NCI-H510A (cell line): ENCODE measurements around the gene WNT9B.

ENCODE experiments used
- DNase-seq: peaks from one replicate; lab custom pipeline; 2025; lab: John Stamatoyannopoulos, UW

Gene WNT9B

GRCh38 chr17:46853896-46854444 is 2.6 kb downstream of the WNT9B start:
- no peak for DNase-seq

GRCh38 chr17:46854515-46854914 is 3.1 kb downstream of the WNT9B start:
- DNase-seq, result no peak

- DNase-seq, result no peak
These were observed 3.6 kb downstream of the WNT9B start for GRCh38 chr17:46854948-46855347.

- DNase-seq, result no peak
These were observed 6.2 kb downstream of the WNT9B start for GRCh38 chr17:46857600-46857999.

DNA sequence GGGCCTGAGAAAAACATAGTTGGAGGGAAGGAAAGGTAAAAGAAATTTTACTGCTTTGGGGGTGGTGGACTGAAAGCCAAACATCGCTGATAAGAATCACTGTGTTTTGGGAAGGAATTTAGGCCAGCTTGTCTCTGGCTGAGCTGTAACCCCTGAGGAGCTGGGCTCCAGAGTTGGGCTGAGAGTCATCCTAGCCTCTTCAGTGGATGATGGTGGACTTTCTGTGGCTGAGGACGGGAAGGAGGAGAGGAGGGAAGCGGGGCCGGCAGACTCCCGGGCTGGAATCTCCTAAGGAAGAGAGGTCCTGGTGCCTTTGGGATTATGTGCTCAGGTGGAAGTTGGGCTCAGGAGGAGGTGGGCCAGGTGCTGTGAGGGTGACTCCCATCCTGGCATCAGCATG is 8.6 kb downstream of the WNT9B start:
- DNase-seq, result no peak

- no peak for DNase-seq
These were observed 11.6 kb downstream of the WNT9B start for GRCh38 chr17:46862949-46863348.

- DNase-seq, result no peak
These were observed 12.2 kb downstream of the WNT9B start for GRCh38 chr17:46863383-46864121.

GRCh38 chr17:46865100-46865499 is 13.7 kb downstream of the WNT9B start:
- no peak for DNase-seq

DNA sequence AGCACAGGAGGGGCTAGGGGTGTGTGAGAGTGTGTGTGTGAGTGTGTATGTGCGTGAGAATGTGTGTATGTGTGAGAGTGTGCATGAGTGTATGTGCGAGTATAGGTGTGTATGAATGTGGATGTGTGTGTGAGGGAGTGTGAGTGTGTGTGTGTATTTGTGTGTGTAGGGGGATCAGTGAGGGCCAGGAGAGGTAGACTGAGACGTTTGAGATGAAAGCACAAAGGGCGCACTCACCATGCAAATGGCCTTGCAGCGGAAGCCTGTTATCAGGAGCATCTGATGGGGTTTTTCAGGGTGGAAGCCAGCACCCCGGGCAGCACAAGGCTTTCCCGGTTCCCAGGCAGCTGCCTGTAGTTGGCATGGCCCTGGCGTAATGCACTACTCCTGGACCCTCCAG is 14.9 kb downstream of the WNT9B start:
- no peak for DNase-seq

DNA sequence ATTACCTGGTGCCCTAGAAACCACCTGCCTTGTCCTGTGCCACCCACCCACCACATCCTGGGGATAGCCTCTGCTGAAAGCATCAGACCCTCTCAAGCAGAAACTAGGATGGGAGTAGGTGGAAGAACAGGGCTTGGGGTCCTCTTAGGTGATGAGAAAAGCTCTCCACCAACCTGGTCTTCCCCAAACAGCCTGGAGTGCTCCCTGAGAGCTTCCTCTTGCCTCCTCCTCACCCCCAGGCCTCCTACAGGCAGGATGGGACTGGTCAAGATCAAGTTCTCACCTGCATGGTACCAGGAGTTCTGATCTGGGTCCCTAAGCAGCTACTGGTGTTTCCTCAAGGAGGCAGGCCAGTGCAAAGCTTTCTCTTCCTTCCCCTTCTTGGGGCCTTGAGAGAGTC is 15.4 kb downstream of the WNT9B start:
- DNase-seq, result no peak

DNA sequence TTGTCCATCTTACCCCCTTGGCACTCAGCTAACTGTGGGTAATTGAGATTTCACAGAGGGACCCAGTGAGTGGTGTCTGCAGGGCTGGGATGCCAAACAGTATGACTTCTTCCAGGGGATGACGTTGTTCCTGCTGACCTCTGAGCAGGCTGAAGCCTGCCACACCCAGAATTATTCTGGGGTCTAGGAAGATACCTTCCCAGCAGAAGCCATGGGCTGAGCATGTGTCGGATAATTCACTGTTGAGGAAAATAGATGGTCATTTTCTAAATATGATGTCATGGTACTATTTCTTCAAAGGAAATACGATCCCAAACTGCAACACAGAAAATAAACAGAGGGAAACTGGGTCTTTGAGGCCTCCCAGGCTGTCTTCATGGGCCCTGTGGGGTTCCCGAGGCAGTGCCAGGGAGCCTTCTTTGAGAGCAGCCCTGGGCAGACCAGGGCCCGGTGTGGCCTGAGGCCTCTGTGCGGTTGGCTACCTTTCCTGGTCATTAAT is 17.4 kb downstream of the WNT9B start:
- DNase-seq, result no peak

GRCh38 chr17:46869296-46869695 is 17.9 kb downstream of the WNT9B start:
- DNase-seq, result no peak

DNA sequence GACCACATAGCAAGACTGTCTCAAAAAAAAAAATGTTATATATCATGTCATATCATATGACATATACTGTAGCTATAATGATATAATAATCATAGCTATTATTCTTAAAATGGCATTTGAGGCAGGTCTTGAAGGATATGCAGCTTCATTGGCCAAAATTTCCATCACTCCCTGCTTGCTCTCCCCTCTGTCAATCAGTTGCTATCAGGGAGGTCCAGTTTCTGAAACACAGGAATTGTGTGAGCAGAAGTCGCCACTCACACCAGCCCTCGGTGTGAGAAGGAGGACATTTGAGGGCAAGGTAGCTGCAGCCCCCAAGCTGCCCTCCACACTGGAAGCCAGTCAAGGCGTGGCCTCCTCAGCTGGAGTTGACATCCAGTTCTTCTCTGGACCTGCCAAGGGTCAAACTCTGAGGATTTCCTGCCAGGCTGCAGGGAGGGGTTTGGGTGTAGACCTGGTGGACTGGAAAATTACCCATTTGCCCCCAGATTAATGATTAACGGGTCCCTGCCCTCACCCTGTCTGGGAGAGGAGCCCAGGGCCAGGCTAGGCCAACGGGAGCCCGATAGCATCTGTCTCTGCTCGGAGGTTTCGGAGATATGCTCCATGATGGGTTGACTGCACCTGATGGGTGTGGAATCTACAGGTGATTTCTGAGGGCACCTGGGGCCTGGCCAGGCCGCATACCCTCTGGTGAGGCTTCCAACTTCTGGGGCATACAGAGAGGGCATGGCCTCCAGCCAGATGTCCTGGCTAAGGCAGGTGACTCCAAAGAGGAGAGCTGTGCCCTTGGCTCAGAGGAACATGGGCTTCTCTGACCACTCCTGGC is 18.8 kb downstream of the WNT9B start:
- no peak for DNase-seq

GRCh38 chr17:46872421-46872820 is 21.0 kb downstream of the WNT9B start:
- no peak for DNase-seq

GRCh38 chr17:46873941-46874645 is 22.7 kb downstream of the WNT9B start:
- DNase-seq, result no peak

DNA sequence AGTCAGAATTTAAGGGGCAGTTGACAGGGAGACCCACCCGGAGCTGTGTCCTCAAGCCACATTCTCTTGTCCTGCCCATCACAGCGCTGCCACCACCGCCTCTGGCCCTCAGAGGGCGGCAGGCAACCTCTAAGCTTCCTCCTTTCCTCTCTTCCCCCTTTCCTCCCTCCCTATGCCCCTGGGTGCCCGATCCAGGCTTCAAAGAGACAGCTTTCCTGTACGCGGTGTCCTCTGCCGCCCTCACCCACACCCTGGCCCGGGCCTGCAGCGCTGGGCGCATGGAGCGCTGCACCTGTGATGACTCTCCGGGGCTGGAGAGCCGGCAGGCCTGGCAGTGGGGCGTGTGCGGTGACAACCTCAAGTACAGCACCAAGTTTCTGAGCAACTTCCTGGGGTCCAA is 23.5 kb downstream of the WNT9B start:
- DNase-seq, result peak; percentile 39

DNA sequence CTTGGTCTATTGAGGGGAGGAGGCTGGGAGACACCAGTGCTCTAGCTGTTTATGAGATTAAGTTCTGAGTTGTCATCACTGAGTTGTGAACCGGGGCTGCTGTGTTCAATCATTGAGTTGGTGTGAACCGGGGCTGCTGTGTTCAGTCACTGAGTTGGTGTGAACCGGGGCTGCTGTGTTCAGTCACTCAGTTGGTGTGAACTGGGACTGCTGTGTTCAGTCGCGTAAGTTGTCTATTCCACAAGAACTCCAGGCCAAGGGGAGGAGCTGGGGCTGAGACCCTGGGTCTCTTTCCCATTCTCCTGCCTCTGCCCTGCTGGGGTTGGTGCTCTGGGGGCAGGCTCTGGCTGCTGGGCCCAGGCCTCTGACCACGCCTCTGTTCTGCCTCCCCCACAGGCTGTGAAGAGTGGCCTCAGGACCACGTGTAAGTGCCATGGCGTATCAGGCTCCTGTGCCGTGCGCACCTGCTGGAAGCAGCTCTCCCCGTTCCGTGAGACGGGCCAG is 24.5 kb downstream of the WNT9B start:
- peak; percentile 84 for DNase-seq

- DNase-seq, result peak; percentile 93
These were observed 25.0 kb downstream of the WNT9B start for GRCh38 chr17:46876353-46876887.

DNA sequence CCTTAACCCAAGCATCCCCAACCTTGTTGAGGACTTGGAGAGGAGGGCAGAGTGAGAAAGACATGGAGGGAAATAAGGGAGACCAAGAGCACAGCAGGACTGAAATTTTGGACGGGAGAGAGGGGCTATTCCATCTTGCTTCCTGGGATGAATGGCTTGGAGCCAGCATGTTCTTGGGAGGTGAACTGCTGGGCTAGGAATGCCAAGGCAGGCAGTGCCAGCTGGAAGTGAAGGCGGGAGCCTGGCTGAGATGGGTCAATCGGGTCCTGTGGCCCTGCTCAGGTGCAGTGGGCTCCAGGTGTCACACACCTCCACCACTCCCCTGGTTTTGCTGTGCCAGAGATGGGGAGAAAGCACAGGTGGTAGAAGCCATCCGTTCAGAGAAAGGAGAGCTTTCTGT is 25.5 kb downstream of the WNT9B start:
- DNase-seq, result no peak

DNA sequence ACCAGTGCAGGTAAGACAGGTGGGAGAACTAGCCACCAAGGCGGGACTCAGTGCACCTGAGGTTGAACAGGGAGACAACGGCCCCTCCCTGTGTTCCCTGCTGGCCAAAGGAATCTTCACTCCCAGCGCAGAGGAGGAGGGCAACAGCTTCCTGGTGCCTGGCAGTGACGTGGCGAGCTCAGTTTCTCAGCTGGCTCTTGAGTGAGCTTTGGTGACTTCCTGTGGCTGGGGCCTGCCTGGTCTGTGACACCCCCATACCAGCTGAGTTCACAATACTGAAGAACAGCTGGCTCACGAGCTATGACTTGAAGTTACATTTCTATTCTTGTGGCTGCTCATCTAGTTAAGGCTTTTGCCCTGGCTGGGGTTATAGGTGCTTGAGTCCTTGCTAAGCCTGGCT is 26.1 kb downstream of the WNT9B start:
- no peak for DNase-seq

DNA sequence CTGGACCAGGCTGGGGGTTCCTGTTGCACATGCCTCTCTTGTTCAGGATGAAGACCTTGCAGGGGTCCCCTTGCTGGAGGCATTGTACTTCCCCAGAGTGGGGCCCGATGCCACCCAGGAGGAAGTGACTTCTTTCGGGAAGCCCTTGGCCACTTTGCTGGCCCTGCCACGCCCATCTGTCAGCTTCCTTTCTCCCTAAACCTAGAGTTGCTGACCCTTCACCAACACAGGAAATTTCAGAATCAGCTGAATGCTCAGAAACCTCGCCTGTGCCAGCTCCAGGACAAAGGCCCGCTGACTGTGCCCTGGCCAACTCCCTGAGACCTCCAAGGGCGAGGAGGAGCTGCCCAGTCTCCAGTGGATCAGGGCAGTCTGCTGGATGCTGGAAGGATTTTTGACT is 26.7 kb downstream of the WNT9B start:
- DNase-seq, result no peak

- no peak for DNase-seq
These were observed 27.7 kb downstream of the WNT9B start for GRCh38 chr17:46879101-46879500.
